IPS-18a (cell line): ENCODE measurements around the gene PLBD1.

Experiments
- H3K27ac ChIP-seq: one replicate; pipeline ENCODE4 v1.5.1; 2013; ENCODE audit warnings: low read length
- H3K27me3 ChIP-seq: one replicate; pipeline ENCODE4 v1.6.1; 2013; ENCODE audit warnings: mild to moderate bottlenecking, low read length; ENCODE audit not compliant: control insufficient read depth, insufficient read depth
- H3K36me3 ChIP-seq: one replicate; pipeline ENCODE4 v1.6.1; 2013; ENCODE audit warnings: low read depth, low read length; ENCODE audit not compliant: control insufficient read depth
- H3K4me1 ChIP-seq: one replicate; pipeline ENCODE4 v1.6.1; 2013; ENCODE audit warnings: low read depth, low read length; ENCODE audit not compliant: control insufficient read depth
- H3K4me3 ChIP-seq: one replicate; pipeline ENCODE4 v1.5.1; 2013; ENCODE audit warnings: low read length
- H3K9ac ChIP-seq: one replicate; pipeline ENCODE4 v1.6.1; 2013; ENCODE audit warnings: mild to moderate bottlenecking, low read length, moderate library complexity
- H3K9me3 ChIP-seq: one replicate; pipeline ENCODE4 v1.6.1; 2013; ENCODE audit warnings: low read depth, low read length; ENCODE audit not compliant: control insufficient read depth

Gene PLBD1

GRCh38 chr12:14562279-14562678, 5.4 kb downstream of the PLBD1 start:
- Histone ChIP-seq H3K4me1 (no peaks in the 10 kb centered on the region), H3K4me3 (no peak overlapping the region), H3K27me3 (peaks cover 5% of the 10 kb centered on the region), H3K36me3 (no peaks in the 10 kb centered on the region), H3K9ac (no peak overlapping the region), H3K27ac (no peak overlapping the region), H3K9me3 (no peaks in the 10 kb centered on the region)

- no peaks in the 10 kb centered on the region for H3K9me3 ChIP-seq
- H3K4me3 ChIP-seq = no peak overlapping the region
- no peak overlapping the region for H3K27ac ChIP-seq
- no peak overlapping the region for H3K9ac ChIP-seq
- peaks cover under 1% of the 10 kb centered on the region for H3K27me3 ChIP-seq
- H3K36me3 ChIP-seq = no peaks in the 10 kb centered on the region
- H3K4me1 ChIP-seq = no peaks in the 10 kb centered on the region
These were observed 5.9 kb downstream of the PLBD1 start for GRCh38 chr12:14561677-14562238.

- no peak overlapping the region for H3K9ac ChIP-seq
- no peaks in the 10 kb centered on the region for H3K36me3 ChIP-seq
- no peaks in the 10 kb centered on the region for H3K9me3 ChIP-seq
These were observed 6.6 kb downstream of the PLBD1 start for GRCh38 chr12:14560904-14561574.

GRCh38 chr12:14558473-14558959, 9.2 kb downstream of the PLBD1 start:
- Histone ChIP-seq H3K36me3 (no peaks in the 10 kb centered on the region), H3K27me3 (no peaks in the 10 kb centered on the region), H3K4me3 (no peak overlapping the region), H3K4me1 (peaks cover 2% of the 10 kb centered on the region), H3K9me3 (no peaks in the 10 kb centered on the region), H3K9ac (no peak overlapping the region), H3K27ac (no peak overlapping the region)

More at GRCh38 chr12:14560904-14561574, 6.6 kb downstream of the PLBD1 start:
- H3K27ac ChIP-seq = no peak overlapping the region
- no peaks in the 10 kb centered on the region for H3K4me1 ChIP-seq
- H3K4me3 ChIP-seq = no peak overlapping the region
- no peaks in the 10 kb centered on the region for H3K27me3 ChIP-seq

GRCh38 chr12:14557966-14558365, 9.7 kb downstream of the PLBD1 start:
- H3K27ac ChIP-seq = no peak overlapping the region
- no peak overlapping the region for H3K9ac ChIP-seq

GRCh38 chr12:14554281-14555007, 13.2 kb downstream of the PLBD1 start:
- H3K4me1 ChIP-seq = peaks cover 2% of the 10 kb centered on the region
- H3K4me3 ChIP-seq = no peak overlapping the region
- no peak overlapping the region for H3K27ac ChIP-seq
- no peaks in the 10 kb centered on the region for H3K9me3 ChIP-seq
- H3K9ac ChIP-seq = no peak overlapping the region
- H3K27me3 ChIP-seq = no peaks in the 10 kb centered on the region
- no peaks in the 10 kb centered on the region for H3K36me3 ChIP-seq

More at GRCh38 chr12:14557966-14558365, 9.7 kb downstream of the PLBD1 start:
- H3K27me3 ChIP-seq = no peaks in the 10 kb centered on the region
- no peaks in the 10 kb centered on the region for H3K9me3 ChIP-seq
- no peaks in the 10 kb centered on the region for H3K36me3 ChIP-seq
- H3K4me3 ChIP-seq = no peak overlapping the region
- peaks cover 2% of the 10 kb centered on the region for H3K4me1 ChIP-seq

GRCh38 chr12:14548609-14549008, 19.1 kb downstream of the PLBD1 start:
- Histone ChIP-seq H3K27ac (no peak overlapping the region), H3K4me3 (no peak overlapping the region), H3K36me3 (no peaks in the 10 kb centered on the region), H3K27me3 (no peaks in the 10 kb centered on the region), H3K9me3 (no peaks in the 10 kb centered on the region), H3K9ac (no peak overlapping the region), H3K4me1 (no peaks in the 10 kb centered on the region)

- Histone ChIP-seq H3K9ac (no peak overlapping the region), H3K4me3 (no peak overlapping the region), H3K36me3 (no peaks in the 10 kb centered on the region), H3K27me3 (no peaks in the 10 kb centered on the region), H3K9me3 (no peaks in the 10 kb centered on the region), H3K4me1 (no peaks in the 10 kb centered on the region), H3K27ac (no peak overlapping the region)
These were observed 20.1 kb downstream of the PLBD1 start for GRCh38 chr12:14547571-14547970.

GRCh38 chr12:14545144-14546124, 22.2 kb downstream of the PLBD1 start:
- H3K36me3 ChIP-seq = no peaks in the 10 kb centered on the region
- no peaks in the 10 kb centered on the region for H3K4me1 ChIP-seq

GRCh38 chr12:14540801-14541462, 26.8 kb downstream of the PLBD1 start:
- no peak overlapping the region for H3K9ac ChIP-seq
- H3K36me3 ChIP-seq = no peaks in the 10 kb centered on the region
- no peaks in the 10 kb centered on the region for H3K4me1 ChIP-seq
- no peak overlapping the region for H3K27ac ChIP-seq
- no peak overlapping the region for H3K4me3 ChIP-seq
- H3K9me3 ChIP-seq = no peaks in the 10 kb centered on the region
- no peaks in the 10 kb centered on the region for H3K27me3 ChIP-seq

More at GRCh38 chr12:14545144-14546124, 22.2 kb downstream of the PLBD1 start:
- Histone ChIP-seq H3K27ac (no peak overlapping the region), H3K9ac (no peak overlapping the region), H3K9me3 (no peaks in the 10 kb centered on the region), H3K27me3 (no peaks in the 10 kb centered on the region), H3K4me3 (no peak overlapping the region)
